Astrocyte (in vitro differentiated cells and primary cell): Measurements from ENCODE around the gene RAB3IP. TPM values are rescaled to one million over a fixed set of nuclear protein-coding genes. Genes with fewer than 3 reads are reported as not detected.

Source experiments
- DNase-seq: peaks from one replicate; pipeline ENCODE4 v3.0.0-alpha.2; 2010; ENCODE audit warnings: low read depth
- FAIRE-seq: peaks from 2 replicates; lab custom pipeline; 2011; peaks lifted over from hg19 to GRCh38; lab: Jason Lieb, UNC
- H2AFZ ChIP-seq: 2 replicates; pipeline ENCODE4 v1.6.0; 2012; ENCODE audit warnings: low read depth, low read length, inconsistent platforms
- H3K27ac ChIP-seq: 2 replicates; pipeline ENCODE4 v1.5.1; 2011; ENCODE audit warnings: low read depth, low read length, inconsistent platforms
- H3K27me3 ChIP-seq: 2 replicates; pipeline ENCODE4 v1.6.0; 2011; ENCODE audit warnings: low read length, inconsistent platforms; ENCODE audit not compliant: insufficient read depth
- H3K36me3 ChIP-seq: 2 replicates; pipeline ENCODE4 v1.5.1; 2011; ENCODE audit warnings: low read length, inconsistent platforms; ENCODE audit not compliant: insufficient read depth
- H3K4me1 ChIP-seq: 2 replicates; pipeline ENCODE4 v1.5.1; 2011; ENCODE audit warnings: low read length, inconsistent platforms; ENCODE audit not compliant: insufficient read depth
- H3K4me2 ChIP-seq: 2 replicates; pipeline ENCODE4 v1.6.0; 2012; ENCODE audit warnings: low read length, inconsistent platforms
- H3K4me3 ChIP-seq: 2 replicates; pipeline ENCODE4 v1.5.1; 2011; ENCODE audit warnings: low read depth, mild to moderate bottlenecking, low read length, inconsistent platforms; ENCODE audit not compliant: insufficient read depth
- H3K79me2 ChIP-seq: 2 replicates; pipeline ENCODE4 v1.6.0; 2012; ENCODE audit warnings: mild to moderate bottlenecking, low read length, inconsistent platforms; ENCODE audit not compliant: insufficient read depth
- H3K9ac ChIP-seq: 2 replicates; pipeline ENCODE4 v1.6.0; 2012; ENCODE audit warnings: mild to moderate bottlenecking, low read length, inconsistent platforms
- H3K9me3 ChIP-seq: 2 replicates; pipeline ENCODE4 v1.5.1; 2012; ENCODE audit warnings: low read depth, mild to moderate bottlenecking, low read length, inconsistent platforms; ENCODE audit not compliant: insufficient read depth
- H4K20me1 ChIP-seq: 2 replicates; pipeline ENCODE4 v1.6.0; 2012; ENCODE audit warnings: low read length, inconsistent platforms; ENCODE audit not compliant: insufficient read depth
- H3K27ac Mint-ChIP-seq: one replicate; pipeline ENCODE4 v1.8.0; 2021; ENCODE audit warnings: mild to moderate bottlenecking, mixed read lengths; ENCODE audit not compliant: unreplicated experiment
- H3K27me3 Mint-ChIP-seq: one replicate; pipeline ENCODE4 v1.8.0; 2021; ENCODE audit warnings: low read depth, mixed read lengths; ENCODE audit not compliant: unreplicated experiment
- H3K36me3 Mint-ChIP-seq: one replicate; pipeline ENCODE4 v1.8.0; 2021; ENCODE audit warnings: low read depth, mixed read lengths; ENCODE audit not compliant: unreplicated experiment
- H3K4me1 Mint-ChIP-seq: one replicate; pipeline ENCODE4 v1.8.0; 2021; ENCODE audit warnings: low read depth, mixed read lengths; ENCODE audit not compliant: unreplicated experiment
- H3K4me3 Mint-ChIP-seq: one replicate; pipeline ENCODE4 v1.8.0; 2021; ENCODE audit warnings: mild to moderate bottlenecking, moderate library complexity, mixed read lengths; ENCODE audit not compliant: unreplicated experiment
- H3K9me3 Mint-ChIP-seq: one replicate; pipeline ENCODE4 v1.8.0; 2021; ENCODE audit warnings: mild to moderate bottlenecking, mixed read lengths; ENCODE audit not compliant: unreplicated experiment
- EZH2 ChIP-seq: IDR thresholded peaks from 2 replicates; pipeline ENCODE4 v1.6.1; 2012; ENCODE audit warnings: mild to moderate bottlenecking, low read length, inconsistent platforms; ENCODE audit not compliant: insufficient read depth
- total RNA-seq: library from RNA; stranded (reverse); gene quantifications from 2 replicates; pipeline ENCODE4 v1.2.1, GENCODE V29; 2021
- TF ChIP-seq, protein P1 (sequence below): IDR thresholded peaks from 2 replicates; pipeline ENCODE4 v1.5.1; 2011; ENCODE audit warnings: low read depth, mild to moderate bottlenecking, inconsistent platforms, low read length, moderate library complexity; ENCODE audit not compliant: insufficient read depth

Gene RAB3IP
- total RNA-seq, 1 donor from 2014 or later, result 18.4 TPM

DNA sequence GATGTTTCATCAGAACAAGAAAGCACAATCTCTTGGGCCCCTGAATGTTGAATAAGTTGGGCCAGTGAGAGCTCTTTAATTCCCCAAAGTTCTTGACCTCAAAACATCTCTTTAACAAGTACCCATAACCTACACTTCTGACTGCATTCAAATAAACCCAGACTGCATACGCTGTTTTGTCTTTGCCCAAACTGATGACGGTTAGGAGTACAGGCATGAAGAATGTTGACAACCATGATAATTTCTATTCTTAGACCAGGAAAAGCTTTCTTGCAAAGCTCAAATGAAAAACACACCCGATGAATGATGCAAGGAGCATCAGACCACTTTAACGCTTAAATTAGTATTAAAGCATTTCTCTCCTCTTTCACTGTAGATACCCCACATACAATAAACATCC lies 11.7 kb upstream of the RAB3IP start:
- H3K9me3 ChIP-seq, result no peaks in the 10 kb centered on the region
- H3K4me3 Mint-ChIP-seq, result no peak overlapping the region
- TF ChIP-seq EZH2, result no peak
- TF ChIP-seq, protein P1, sequence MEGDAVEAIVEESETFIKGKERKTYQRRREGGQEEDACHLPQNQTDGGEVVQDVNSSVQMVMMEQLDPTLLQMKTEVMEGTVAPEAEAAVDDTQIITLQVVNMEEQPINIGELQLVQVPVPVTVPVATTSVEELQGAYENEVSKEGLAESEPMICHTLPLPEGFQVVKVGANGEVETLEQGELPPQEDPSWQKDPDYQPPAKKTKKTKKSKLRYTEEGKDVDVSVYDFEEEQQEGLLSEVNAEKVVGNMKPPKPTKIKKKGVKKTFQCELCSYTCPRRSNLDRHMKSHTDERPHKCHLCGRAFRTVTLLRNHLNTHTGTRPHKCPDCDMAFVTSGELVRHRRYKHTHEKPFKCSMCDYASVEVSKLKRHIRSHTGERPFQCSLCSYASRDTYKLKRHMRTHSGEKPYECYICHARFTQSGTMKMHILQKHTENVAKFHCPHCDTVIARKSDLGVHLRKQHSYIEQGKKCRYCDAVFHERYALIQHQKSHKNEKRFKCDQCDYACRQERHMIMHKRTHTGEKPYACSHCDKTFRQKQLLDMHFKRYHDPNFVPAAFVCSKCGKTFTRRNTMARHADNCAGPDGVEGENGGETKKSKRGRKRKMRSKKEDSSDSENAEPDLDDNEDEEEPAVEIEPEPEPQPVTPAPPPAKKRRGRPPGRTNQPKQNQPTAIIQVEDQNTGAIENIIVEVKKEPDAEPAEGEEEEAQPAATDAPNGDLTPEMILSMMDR, result no peak
- peaks cover 1% of the 10 kb centered on the region for H3K9me3 Mint-ChIP-seq
- H3K27ac Mint-ChIP-seq, result no peak overlapping the region
- no peak for DNase-seq
- no peaks in the 10 kb centered on the region for H3K27me3 ChIP-seq
- no peak overlapping the region for H3K4me2 ChIP-seq
- H3K4me1 ChIP-seq, result no peaks in the 10 kb centered on the region
- no peaks in the 10 kb centered on the region for H4K20me1 ChIP-seq
- no peak for FAIRE-seq
- H3K4me1 Mint-ChIP-seq, result no peaks in the 10 kb centered on the region
- H3K4me3 ChIP-seq, result no peak overlapping the region
- H3K36me3 ChIP-seq, result no peaks in the 10 kb centered on the region
- H3K36me3 Mint-ChIP-seq, result no peaks in the 10 kb centered on the region
- H3K9ac ChIP-seq, result no peak overlapping the region
- H3K27ac ChIP-seq, result no peak overlapping the region
- H3K27me3 Mint-ChIP-seq, result no peaks in the 10 kb centered on the region
- no peaks in the 10 kb centered on the region for H3K79me2 ChIP-seq
- H2AFZ ChIP-seq, result no peak overlapping the region

- no peaks in the 10 kb centered on the region for H3K9me3 Mint-ChIP-seq
- no peaks in the 10 kb centered on the region for H3K27me3 ChIP-seq
- H3K4me1 Mint-ChIP-seq, result no peaks in the 10 kb centered on the region
- no peak overlapping the region for H3K4me3 ChIP-seq
- H3K9me3 ChIP-seq, result no peaks in the 10 kb centered on the region
- TF ChIP-seq, protein P1, result no peak
- TF ChIP-seq EZH2, result no peak
- no peak overlapping the region for H2AFZ ChIP-seq
- H3K27me3 Mint-ChIP-seq, result no peaks in the 10 kb centered on the region
- no peak overlapping the region for H3K4me2 ChIP-seq
- H3K79me2 ChIP-seq, result no peaks in the 10 kb centered on the region
- no peak overlapping the region for H3K27ac ChIP-seq
- no peak overlapping the region for H3K9ac ChIP-seq
- no peaks in the 10 kb centered on the region for H4K20me1 ChIP-seq
- H3K4me1 ChIP-seq, result no peaks in the 10 kb centered on the region
- no peaks in the 10 kb centered on the region for H3K36me3 Mint-ChIP-seq
- no peak for FAIRE-seq
- no peaks in the 10 kb centered on the region for H3K36me3 ChIP-seq
- H3K4me3 Mint-ChIP-seq, result no peak overlapping the region
- no peak overlapping the region for H3K27ac Mint-ChIP-seq
- peak; percentile 55 for DNase-seq
Observed at GRCh38 chr12:69732088-69732487, 6.6 kb upstream of the RAB3IP start.

DNA sequence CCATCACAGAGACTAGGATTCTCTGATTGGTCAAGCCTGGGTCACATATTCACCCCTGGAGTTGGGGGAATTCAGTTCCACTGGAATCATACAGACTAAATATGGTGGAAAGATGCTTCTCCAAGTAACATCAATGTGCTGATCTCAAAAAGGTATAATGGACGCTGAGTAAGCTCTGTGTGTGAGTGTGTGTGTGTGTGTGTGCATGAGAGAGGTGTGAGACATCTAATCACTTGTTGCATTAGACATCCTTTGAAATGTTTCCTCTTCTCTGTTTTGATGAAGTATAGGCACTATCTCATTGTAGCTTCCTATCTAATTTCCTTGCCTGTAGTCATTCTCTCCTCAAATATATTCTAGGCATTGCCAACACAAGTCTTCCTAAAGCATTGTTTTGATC lies 5.0 kb upstream of the RAB3IP start:
- Histone ChIP-seq H4K20me1 (no peaks in the 10 kb centered on the region), H3K4me1 (no peaks in the 10 kb centered on the region), H3K4me3 (no peak overlapping the region), H2AFZ (no peak overlapping the region), H3K36me3 (no peaks in the 10 kb centered on the region), H3K27me3 (no peaks in the 10 kb centered on the region), H3K9ac (no peak overlapping the region), H3K4me2 (no peak overlapping the region), H3K27ac (no peak overlapping the region), H3K9me3 (no peaks in the 10 kb centered on the region), H3K79me2 (no peaks in the 10 kb centered on the region)
- DNase-seq, result no peak
- H3K27me3 Mint-ChIP-seq, result no peaks in the 10 kb centered on the region
- H3K9me3 Mint-ChIP-seq, result no peaks in the 10 kb centered on the region
- H3K4me3 Mint-ChIP-seq, result no peak overlapping the region
- H3K36me3 Mint-ChIP-seq, result no peaks in the 10 kb centered on the region
- no peak for TF ChIP-seq EZH2
- TF ChIP-seq, protein P1, result no peak
- FAIRE-seq, result no peak
- H3K27ac Mint-ChIP-seq, result no peak overlapping the region
- H3K4me1 Mint-ChIP-seq, result no peaks in the 10 kb centered on the region
